ENCODE measurements around the gene HEATR5B. TPM values are rescaled to one million over a fixed set of nuclear protein-coding genes. Genes with fewer than 3 reads are reported as not detected.

The HEATR5B gene
- total RNA-seq, 1 donor = 29.3 TPM

DNA sequence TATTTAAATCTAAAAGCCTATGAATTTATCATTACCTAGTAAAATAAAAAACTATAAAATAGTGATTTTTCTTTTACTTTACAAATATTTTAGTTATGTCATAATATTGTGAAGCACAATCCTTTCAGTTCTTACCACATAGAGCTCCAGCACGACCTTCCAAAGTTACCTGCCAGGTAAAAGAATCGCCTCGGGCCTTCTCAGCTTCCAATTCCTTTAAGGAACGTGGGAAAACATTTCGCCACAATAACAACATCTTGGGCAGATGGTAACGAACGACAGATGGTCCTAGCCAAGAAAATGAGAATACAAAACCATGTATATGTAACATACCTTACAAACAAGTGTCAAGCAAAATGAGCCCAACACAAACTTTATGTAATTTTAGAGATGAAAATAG is 23.7 kb downstream of the HEATR5B start:
- Histone ChIP-seq H3K4me2 (ENCODE audit: insufficient read depth, low read length) (no peak overlapping the region), H3K4me1 (ENCODE audit: insufficient read depth, low read length) (no peaks in the 10 kb centered on the region), H2AFZ (ENCODE audit: low read length) (no peak overlapping the region), H3K9me3 (ENCODE audit: low read depth, low read length) (no peaks in the 10 kb centered on the region), H3K36me3 (ENCODE audit: insufficient read depth, low read length) (peaks cover 69% of the 10 kb centered on the region), H4K20me1 (ENCODE audit: insufficient read depth, low read length) (no peaks in the 10 kb centered on the region), H3K27ac (ENCODE audit: low read depth, low read length) (no peak overlapping the region), H3K79me2 (ENCODE audit: insufficient read depth, low read length) (no peaks in the 10 kb centered on the region), H3K27me3 (ENCODE audit: insufficient read depth, low read length) (no peaks in the 10 kb centered on the region), H3K4me3 (ENCODE audit: insufficient read depth, low read length) (no peak overlapping the region)
- TF ChIP-seq, protein P1, sequence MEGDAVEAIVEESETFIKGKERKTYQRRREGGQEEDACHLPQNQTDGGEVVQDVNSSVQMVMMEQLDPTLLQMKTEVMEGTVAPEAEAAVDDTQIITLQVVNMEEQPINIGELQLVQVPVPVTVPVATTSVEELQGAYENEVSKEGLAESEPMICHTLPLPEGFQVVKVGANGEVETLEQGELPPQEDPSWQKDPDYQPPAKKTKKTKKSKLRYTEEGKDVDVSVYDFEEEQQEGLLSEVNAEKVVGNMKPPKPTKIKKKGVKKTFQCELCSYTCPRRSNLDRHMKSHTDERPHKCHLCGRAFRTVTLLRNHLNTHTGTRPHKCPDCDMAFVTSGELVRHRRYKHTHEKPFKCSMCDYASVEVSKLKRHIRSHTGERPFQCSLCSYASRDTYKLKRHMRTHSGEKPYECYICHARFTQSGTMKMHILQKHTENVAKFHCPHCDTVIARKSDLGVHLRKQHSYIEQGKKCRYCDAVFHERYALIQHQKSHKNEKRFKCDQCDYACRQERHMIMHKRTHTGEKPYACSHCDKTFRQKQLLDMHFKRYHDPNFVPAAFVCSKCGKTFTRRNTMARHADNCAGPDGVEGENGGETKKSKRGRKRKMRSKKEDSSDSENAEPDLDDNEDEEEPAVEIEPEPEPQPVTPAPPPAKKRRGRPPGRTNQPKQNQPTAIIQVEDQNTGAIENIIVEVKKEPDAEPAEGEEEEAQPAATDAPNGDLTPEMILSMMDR (IDR thresholded peaks at IDR 0.05; ENCODE audit: extremely low read depth, low read depth, low read length) = no peak
- DNase-seq (ENCODE audit: insufficient read length, low spot score, missing footprints) = no peak

DNA sequence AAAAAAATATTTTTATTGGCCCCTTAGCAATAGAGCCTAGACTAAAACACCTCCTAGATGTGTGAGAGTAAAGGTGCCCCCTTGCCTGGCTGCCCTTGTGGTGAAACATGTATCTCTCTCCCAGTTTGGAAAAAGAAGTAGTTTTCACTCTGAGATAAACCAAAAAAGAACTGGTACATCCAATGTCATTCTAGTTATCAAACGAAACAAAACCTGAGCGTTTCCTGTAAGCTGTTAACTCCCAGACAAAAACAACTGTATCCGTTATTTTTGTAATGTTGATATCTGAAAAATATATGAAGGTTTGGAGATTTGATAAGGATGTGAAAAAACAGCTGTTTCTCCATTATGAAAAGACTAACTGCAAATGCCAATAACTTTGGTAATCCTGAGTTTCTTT is 24.3 kb downstream of the HEATR5B start:
- no peak overlapping the region for H3K4me3 ChIP-seq (ENCODE audit: insufficient read depth, low read length)
- H3K4me2 ChIP-seq (ENCODE audit: insufficient read depth, low read length) = no peak overlapping the region
- H3K4me1 ChIP-seq (ENCODE audit: insufficient read depth, low read length) = no peaks in the 10 kb centered on the region
- no peaks in the 10 kb centered on the region for H4K20me1 ChIP-seq (ENCODE audit: insufficient read depth, low read length)
- H2AFZ ChIP-seq (ENCODE audit: low read length) = no peak overlapping the region
- DNase-seq (ENCODE audit: insufficient read length, low spot score, missing footprints) = no peak
- H3K79me2 ChIP-seq (ENCODE audit: insufficient read depth, low read length) = no peaks in the 10 kb centered on the region
- TF ChIP-seq, protein P1 (IDR thresholded peaks at IDR 0.05; ENCODE audit: extremely low read depth, low read depth, low read length) = no peak
- no peak overlapping the region for H3K27ac ChIP-seq (ENCODE audit: low read depth, low read length)
- H3K27me3 ChIP-seq (ENCODE audit: insufficient read depth, low read length) = no peaks in the 10 kb centered on the region
- peaks cover 65% of the 10 kb centered on the region for H3K36me3 ChIP-seq (ENCODE audit: insufficient read depth, low read length)
- no peaks in the 10 kb centered on the region for H3K9me3 ChIP-seq (ENCODE audit: low read depth, low read length)

DNA sequence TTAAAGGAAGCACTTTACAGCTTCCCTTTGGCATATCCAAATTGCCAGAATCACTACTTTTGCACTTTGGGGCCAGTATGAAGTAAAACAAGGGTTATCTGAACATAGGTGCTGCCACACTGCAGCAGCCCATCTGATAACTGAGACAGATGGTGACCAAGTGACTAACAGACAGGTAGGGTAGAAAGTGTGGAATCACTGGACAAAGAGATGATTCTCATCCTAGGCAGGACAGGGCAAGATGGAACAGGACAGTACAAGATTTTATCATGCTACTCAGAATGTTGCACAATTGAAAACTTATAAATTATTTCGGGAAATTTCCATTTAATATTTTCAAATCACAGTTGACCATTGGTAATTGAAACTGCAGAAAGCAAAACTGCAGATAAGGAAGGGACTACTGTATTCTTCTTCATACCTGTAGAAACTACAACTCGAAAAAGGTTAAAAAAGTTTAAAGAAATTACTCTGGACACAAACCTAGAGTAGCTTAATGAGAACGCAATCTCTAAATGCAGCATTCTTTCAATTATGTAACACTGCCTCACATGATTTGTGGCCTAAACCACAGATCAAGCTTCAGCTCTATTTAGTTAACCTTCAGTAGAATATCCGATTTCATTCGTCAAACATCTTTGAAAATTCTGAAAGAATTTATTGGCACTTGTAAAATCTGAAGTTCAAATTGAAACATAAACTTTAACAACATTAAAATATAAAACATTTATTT is 31.4 kb downstream of the HEATR5B start:
- no peak for DNase-seq (ENCODE audit: insufficient read length, low spot score, missing footprints)
- H3K9me3 ChIP-seq (ENCODE audit: low read depth, low read length) = no peaks in the 10 kb centered on the region

DNA sequence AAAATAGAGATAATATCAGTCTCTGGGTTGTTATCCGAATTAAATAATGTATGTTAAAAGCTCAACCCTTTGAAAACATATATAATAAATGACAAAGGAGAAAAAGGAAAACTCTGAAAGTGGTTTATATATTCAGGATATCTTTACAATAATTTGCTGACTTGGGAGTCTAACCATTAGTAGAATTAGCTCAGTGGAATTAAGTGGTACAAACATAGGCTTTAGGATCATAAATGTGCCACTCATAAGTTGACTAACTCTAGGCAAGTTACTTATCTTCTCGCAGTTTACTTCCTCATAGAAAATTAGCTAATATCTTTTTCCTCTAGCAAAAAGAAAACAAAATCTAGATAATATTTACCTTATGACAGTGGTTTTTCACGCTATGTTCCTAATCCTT is 44.6 kb downstream of the HEATR5B start:
- Histone ChIP-seq H3K4me1 (ENCODE audit: insufficient read depth, low read length) (no peaks in the 10 kb centered on the region), H3K4me2 (ENCODE audit: insufficient read depth, low read length) (no peak overlapping the region), H3K27me3 (ENCODE audit: insufficient read depth, low read length) (no peaks in the 10 kb centered on the region), H4K20me1 (ENCODE audit: insufficient read depth, low read length) (no peaks in the 10 kb centered on the region), H3K36me3 (ENCODE audit: insufficient read depth, low read length) (peaks cover 33% of the 10 kb centered on the region), H3K27ac (ENCODE audit: low read depth, low read length) (no peak overlapping the region), H2AFZ (ENCODE audit: low read length) (no peak overlapping the region), H3K79me2 (ENCODE audit: insufficient read depth, low read length) (no peaks in the 10 kb centered on the region), H3K9me3 (ENCODE audit: low read depth, low read length) (no peaks in the 10 kb centered on the region), H3K4me3 (ENCODE audit: insufficient read depth, low read length) (no peak overlapping the region)
- DNase-seq (ENCODE audit: insufficient read length, low spot score, missing footprints) = no peak
- TF ChIP-seq, protein P1 (IDR thresholded peaks at IDR 0.05; ENCODE audit: extremely low read depth, low read depth, low read length) = no peak

More for the DNA sequence above, 31.4 kb downstream of the HEATR5B start:
- Histone ChIP-seq H3K27ac (ENCODE audit: low read depth, low read length) (no peak overlapping the region), H3K4me3 (ENCODE audit: insufficient read depth, low read length) (no peak overlapping the region), H3K4me1 (ENCODE audit: insufficient read depth, low read length) (no peaks in the 10 kb centered on the region), H4K20me1 (ENCODE audit: insufficient read depth, low read length) (no peaks in the 10 kb centered on the region), H3K4me2 (ENCODE audit: insufficient read depth, low read length) (no peak overlapping the region), H3K27me3 (ENCODE audit: insufficient read depth, low read length) (no peaks in the 10 kb centered on the region), H2AFZ (ENCODE audit: low read length) (no peak overlapping the region), H3K79me2 (ENCODE audit: insufficient read depth, low read length) (no peaks in the 10 kb centered on the region), H3K36me3 (ENCODE audit: insufficient read depth, low read length) (peaks cover 53% of the 10 kb centered on the region)
- TF ChIP-seq, protein P1 (IDR thresholded peaks at IDR 0.05; ENCODE audit: extremely low read depth, low read depth, low read length) = no peak
